ENCODE measurements around the gene CASP10. TPM values are rescaled to one million over a fixed set of nuclear protein-coding genes. Genes with fewer than 3 reads are reported as not detected.

The CASP10 gene
- total and polyA plus RNA-seq, 2 of the 13 experiments (the other 11 are each of a cell fraction or from before 2014, with no cell fraction given), result 22.2 to 23.8 TPM

GRCh38 chr2:201260302-201260800 lies 77.4 kb downstream of the CASP10 start, which contains the start of gene CASP8:
TSS of gene CASP8 (plus strand) at chr2:201260536. CDS start at chr2:201266487, 5,951 bp downstream.
- Histone ChIP-seq H3K9ac (ENCODE audit: insufficient read depth, low read depth, low read length) (peak within 1 kb of the TSS; percentile 45; the same call in 1 of the 2 replicates), H3K79me2 (ENCODE audit: insufficient read depth, low read length) (peaks cover 45% of the 10 kb centered on the region), H3K27ac (ENCODE audit: extremely low read length, insufficient read depth, low read length) (peak within 1 kb of the TSS; percentile 60), H3K4me3 (replicated peaks in 1 of 3; ENCODE audit: insufficient read depth in 1 of 3, low read depth in 2 of 3, low read length in 3 of 3) (peak within 1 kb of the TSS in 1 of 3 experiments; percentile 25; a peak in 1 of 6 replicates), H3K27me3 (ENCODE audit: control insufficient read depth in 1 of 2, insufficient read depth in 2 of 2, low read length in 2 of 2) (no peaks in the 10 kb centered on the region), H4K20me1 (ENCODE audit: insufficient read depth, low read length) (no peaks in the 10 kb centered on the region), H3K36me3 (replicated peaks in 1 of 2; ENCODE audit: control insufficient read depth in 1 of 2, insufficient read depth in 2 of 2, low read length in 2 of 2) (no peaks in the 10 kb centered on the region), H3K4me2 (ENCODE audit: low read depth, low read length) (peak within 1 kb of the TSS; percentile 99), H2AFZ (ENCODE audit: low read length) (no peak within 1 kb of the TSS), H3K9me3 (ENCODE audit: low read length) (no peaks in the 10 kb centered on the region), H3K4me1 (ENCODE audit: insufficient read depth, low read length) (peaks cover 43% of the 10 kb centered on the region)
- BruUV-seq (replicated peaks), result no TSS peak
- no peak for FAIRE-seq
- peak; percentile 42; the same call in 2 of the 3 replicates for ATAC-seq
- 65% methylated on average over 10 of the region's 10 CpGs for WGBS (ENCODE audit: low lambda C conversion rate)
- POLR2A ChIA-PET, result interaction anchor here (0.6 to 1.4 kb wide), 5 partner anchors 27 to 305 kb away, joined by 3 to 6 read pairs (median 4); partner anchors contain the start of gene STRADB
- peak; percentile 55 for DNase-seq (ENCODE audit: low spot score)
- intact Hi-C loops (cut with micrococcal nuclease; ENCODE audit: unreplicated experiment), result no loop called here
- in situ Hi-C loops (cut with HindIII; ENCODE audit: extremely low pct_ligation_motif_present, low pct_unique_long_range_greater_than_20kb), result no loop called here
- CTCF ChIA-PET (ENCODE audit: low intra/inter-chr PET ratio, low total read pairs), result no interaction called here
- TF ChIP-seq ZNF512 (CRISPR knock-in tag; IDR thresholded peaks at IDR 0.05) (no peak), JUNB (CRISPR knock-in tag; IDR thresholded peaks at IDR 0.05; ENCODE audit: borderline replicate concordance) (no peak), CHD4 (IDR thresholded peaks at IDR 0.05; ENCODE audit: borderline replicate concordance, low read length) (no peak), ZBTB44 (CRISPR knock-in tag; IDR thresholded peaks at IDR 0.05) (no peak), GFI1 (CRISPR knock-in tag; IDR thresholded peaks at IDR 0.05; ENCODE audit: borderline replicate concordance) (0 out of 2 replicates have a peak, but pooled peaks have one; percentile 47), ZFP91 (CRISPR knock-in tag; IDR thresholded peaks at IDR 0.05; ENCODE audit: borderline replicate concordance) (peak; percentile 31; the same call in 1 of the 2 replicates), ARID4A (CRISPR knock-in tag; IDR thresholded peaks at IDR 0.05; ENCODE audit: borderline replicate concordance) (peak; percentile 39; the same call in 1 of the 2 replicates), IRF2 (CRISPR knock-in tag; IDR thresholded peaks at IDR 0.05) (0 out of 2 replicates have a peak, but pooled peaks have one; percentile 23)

Data from HepG2 (cell line).